Measurements from ENCODE around the gene COBL. TPM values are rescaled to one million over a fixed set of nuclear protein-coding genes. Genes with fewer than 3 reads are reported as not detected.

The COBL gene
- total RNA-seq, 1 donor = not detected

GRCh38 chr7:51180092-51180491 lies 136.5 kb downstream of the COBL start:
- no peak for TF ChIP-seq CTCF (IDR thresholded peaks at IDR 0.05; ENCODE audit: insufficient read depth, low read length)
- DNase-seq (ENCODE audit: low read depth) = no peak
- H3K4me3 ChIP-seq (ENCODE audit: low read depth, low read length) = no peak overlapping the region

GRCh38 chr7:51175992-51176388 lies 140.6 kb downstream of the COBL start:
- no peak overlapping the region for H3K4me3 ChIP-seq (ENCODE audit: low read depth, low read length)
- TF ChIP-seq CTCF (IDR thresholded peaks at IDR 0.05; ENCODE audit: insufficient read depth, low read length) = no peak
- DNase-seq (ENCODE audit: low read depth) = no peak

DNA sequence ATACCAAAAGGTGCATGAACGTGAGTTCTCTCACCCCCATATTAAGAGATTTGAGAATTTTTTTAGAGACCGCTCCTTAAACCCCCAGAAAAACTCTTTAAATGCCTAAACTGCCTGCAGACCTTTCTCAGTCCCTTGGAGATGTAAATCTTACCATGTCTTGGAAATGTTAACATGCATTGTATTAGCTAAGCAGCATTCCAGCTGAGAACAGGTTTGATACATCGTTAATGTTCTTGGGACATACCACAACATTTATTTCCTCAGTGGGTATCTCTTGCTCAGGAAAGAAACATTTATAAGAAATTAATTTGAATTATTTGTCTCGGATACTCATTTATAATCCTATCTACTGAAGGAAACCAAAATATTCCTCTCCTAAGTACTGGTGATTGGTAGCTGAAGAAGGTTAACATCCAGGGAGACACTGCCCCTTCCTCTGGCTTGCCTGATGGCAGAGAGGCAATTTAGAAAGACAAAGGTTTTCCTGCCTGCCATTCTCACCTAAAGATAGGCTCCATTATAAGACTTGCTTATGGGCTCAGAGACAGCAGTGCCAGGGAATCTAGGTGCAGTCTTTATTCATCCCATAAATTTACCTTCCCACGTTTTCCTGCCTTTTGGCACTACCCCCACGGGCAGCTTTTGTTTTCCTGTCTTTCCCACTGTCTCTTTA lies 141.2 kb downstream of the COBL start:
- DNase-seq (ENCODE audit: low read depth) = no peak
- H3K4me3 ChIP-seq (ENCODE audit: low read depth, low read length) = no peak overlapping the region
- TF ChIP-seq CTCF (IDR thresholded peaks at IDR 0.05; ENCODE audit: insufficient read depth, low read length) = no peak

DNA sequence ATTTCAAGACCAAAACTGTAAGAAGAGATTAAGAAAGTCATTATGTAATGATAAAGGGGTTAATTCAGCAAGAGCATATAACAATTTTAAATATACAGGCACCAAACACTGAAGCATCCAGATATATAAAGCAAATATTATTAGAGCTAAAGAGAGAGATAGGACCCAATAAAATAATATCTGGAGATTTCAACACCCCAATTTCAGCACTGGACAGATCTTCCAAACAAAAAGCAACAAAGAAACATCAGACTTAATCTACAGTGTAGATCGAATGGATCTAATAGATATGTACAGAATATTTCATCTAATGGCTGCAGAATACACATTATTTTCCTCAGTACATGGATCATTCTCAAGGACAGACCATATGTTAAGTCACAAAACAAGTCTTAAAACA lies 151.3 kb downstream of the COBL start:
- TF ChIP-seq CTCF (IDR thresholded peaks at IDR 0.05; ENCODE audit: insufficient read depth, low read length) = no peak
- DNase-seq (ENCODE audit: low read depth) = no peak
- H3K4me3 ChIP-seq (ENCODE audit: low read depth, low read length) = no peak overlapping the region

DNA sequence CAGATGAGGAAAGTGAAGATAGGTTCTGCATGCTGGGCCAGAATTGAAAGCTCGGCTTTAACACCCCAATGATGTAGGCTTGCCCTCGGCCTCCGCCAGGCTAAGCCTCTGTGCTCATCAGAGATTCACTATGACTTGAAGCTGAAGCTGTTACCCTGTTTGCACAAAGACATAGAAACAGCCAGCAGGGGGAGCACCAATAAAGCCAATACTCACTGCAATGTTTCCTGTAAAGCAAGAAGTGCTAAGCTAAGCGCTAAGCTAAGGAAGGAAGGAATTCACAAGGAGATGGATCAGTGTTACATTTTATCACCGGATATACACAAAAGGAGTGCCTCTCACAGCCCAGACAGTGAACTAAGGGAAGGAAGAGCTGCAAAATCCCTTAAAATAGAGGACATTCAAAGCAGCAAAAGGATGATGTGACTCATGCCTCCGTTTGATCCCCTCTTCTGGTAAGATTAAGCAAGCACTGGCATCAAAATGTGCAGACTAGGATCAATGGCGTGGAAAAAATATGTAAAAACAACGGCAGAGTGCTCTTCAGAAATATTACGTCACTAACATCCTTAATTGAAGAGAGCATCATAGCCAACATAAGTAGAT lies 153.8 kb downstream of the COBL start:
- TF ChIP-seq CTCF (IDR thresholded peaks at IDR 0.05; ENCODE audit: insufficient read depth, low read length) = peak; percentile 87
- DNase-seq (ENCODE audit: low read depth) = peak; percentile 86

DNA sequence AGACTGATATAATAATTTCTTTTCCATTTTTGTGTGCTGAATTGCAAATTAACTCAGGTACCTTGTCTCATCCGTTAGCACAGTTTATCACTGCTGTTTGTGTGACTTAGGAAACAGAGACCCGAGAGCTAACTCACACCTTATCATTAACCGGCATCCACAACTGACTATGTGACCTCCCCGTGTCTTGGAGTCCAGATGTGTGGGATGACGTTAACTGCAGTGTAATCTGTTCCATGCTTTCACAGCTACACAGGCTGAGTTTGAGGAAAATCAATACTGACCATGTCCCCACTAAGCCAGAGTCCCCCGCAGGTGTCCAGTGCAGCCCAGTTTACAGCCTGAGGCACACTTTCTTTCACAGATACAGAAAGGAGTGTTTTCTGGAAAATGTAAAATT lies 154.7 kb downstream of the COBL start:
- peak; percentile 3 for TF ChIP-seq CTCF (IDR thresholded peaks at IDR 0.05; ENCODE audit: insufficient read depth, low read length)
- no peak for DNase-seq (ENCODE audit: low read depth)
- no peak overlapping the region for H3K4me3 ChIP-seq (ENCODE audit: low read depth, low read length)

More for the DNA sequence above, 153.8 kb downstream of the COBL start:
- no peak overlapping the region for H3K4me3 ChIP-seq (ENCODE audit: low read depth, low read length)
